Natural killer cell (primary cell): ENCODE measurements around the gene CLEC4E. TPM values are rescaled to one million over a fixed set of nuclear protein-coding genes. Genes with fewer than 3 reads are reported as not detected.

Source experiments
- ATAC-seq, 3 donors: fragments of 150-1000 bp in 2 of 3; fragments of 200-7000 bp in 1 of 3; cut with Tn5 transposase; 1 replicate in 1 of 3; 2 replicates in 2 of 3; pipeline ENCODE4 v1.10.0; 2021; ENCODE audit warnings: mild to moderate bottlenecking in 2 of 3, moderate library complexity in 2 of 3
- DNase-seq, 2 donors: peaks; one replicate each; pipeline versions ENCODE4 v3.0.0 to v3.0.0-alpha.2; 2013 to 2021; ENCODE audit warnings: mixed read lengths in 1 of 2
- H3K27ac ChIP-seq: one replicate; pipeline ENCODE4 v1.5.1; 2013; ENCODE audit warnings: mild to moderate bottlenecking, low read length
- H3K27me3 ChIP-seq: one replicate; pipeline ENCODE4 v1.6.1; 2013; ENCODE audit warnings: low read length; ENCODE audit not compliant: control insufficient read depth, insufficient read depth
- H3K36me3 ChIP-seq: one replicate; pipeline ENCODE4 v1.6.1; 2013; ENCODE audit warnings: low read length; ENCODE audit not compliant: control insufficient read depth, insufficient read depth
- H3K4me1 ChIP-seq: one replicate; pipeline ENCODE4 v1.6.1; 2013; ENCODE audit warnings: low read length; ENCODE audit not compliant: control insufficient read depth, insufficient read depth
- H3K4me3 ChIP-seq: one replicate; pipeline ENCODE4 v1.5.1; 2013; ENCODE audit warnings: low read length
- H3K9me3 ChIP-seq: one replicate; pipeline ENCODE4 v1.6.1; 2013; ENCODE audit warnings: low read length; ENCODE audit not compliant: control insufficient read depth, insufficient read depth
- H3K27ac Mint-ChIP-seq, 2 donors: one replicate each; pipeline ENCODE4 v1.8.0; 2022; ENCODE audit warnings: mild to moderate bottlenecking in 2 of 2, mixed read lengths in 2 of 2, moderate library complexity in 1 of 2
- H3K27me3 Mint-ChIP-seq, 2 donors: one replicate each; pipeline ENCODE4 v1.8.0; 2022; ENCODE audit warnings: low read depth in 2 of 2, mixed read lengths in 2 of 2
- H3K36me3 Mint-ChIP-seq: one replicate; pipeline ENCODE4 v1.8.0; 2022; ENCODE audit warnings: mixed read lengths
- H3K4me1 Mint-ChIP-seq, 2 donors: one replicate each; pipeline ENCODE4 v1.8.0; 2022; ENCODE audit warnings: mixed read lengths in 2 of 2
- H3K4me3 Mint-ChIP-seq: one replicate; pipeline ENCODE4 v1.8.0; 2022; ENCODE audit warnings: mild to moderate bottlenecking, moderate library complexity, mixed read lengths
- H3K9me3 Mint-ChIP-seq, 2 donors: one replicate each; pipeline ENCODE4 v1.8.0; 2022; ENCODE audit warnings: mixed read lengths in 2 of 2
- CTCF ChIP-seq: fragments of 200-600 bp; IDR thresholded peaks from one replicate; pipeline ENCODE4 v1.8.0; 2022; ENCODE audit warnings: antibody characterized with exemption
- WGBS: methylation state at CpG from one replicate; pipeline ENCODE4 v1.1.7; 2013; ENCODE audit warnings: missing lambda C conversion rate; ENCODE audit not compliant: insufficient coverage; 5-methylcytosine and 5-hydroxymethylcytosine counted together
- intact Hi-C: fragments of 100-400 bp; cut with micrococcal nuclease; formaldehyde crosslinking; loops from one replicate; pipeline ENCODE4 v1.14.2; 2022
- total RNA-seq, 4 donors: library from RNA; stranded (reverse); fragments of 120-200 nt in 1 of 4; gene quantifications; one replicate each; pipeline versions ENCODE4 v1.2.3 to v1.2.4, GENCODE V29; 2013 to 2022

The CLEC4E gene
- total RNA-seq, 3 donors from 2014 or later (not counting 1 experiment from before 2014, with no cell fraction given) = 3.3 to 9.1 TPM; not detected in 1

GRCh38 chr12:8491646-8492530, 48.8 kb downstream of the CLEC4E start:
- H3K27me3 ChIP-seq = peaks cover 2% of the 10 kb centered on the region
- no peaks in the 10 kb centered on the region for H3K36me3 Mint-ChIP-seq
- no peak for TF ChIP-seq CTCF
- no peaks in the 10 kb centered on the region for H3K9me3 ChIP-seq
- 54% methylated on average over 3 of the region's 5 CpGs for WGBS
- no peak overlapping the region for H3K27ac Mint-ChIP-seq
- no peaks in the 10 kb centered on the region for H3K36me3 ChIP-seq
- peaks cover 9 to 25% of the 10 kb centered on the region in 2 donors for H3K27me3 Mint-ChIP-seq
- ATAC-seq = no peak
- intact Hi-C loops = no loop called here
- DNase-seq = no peak
- H3K4me1 Mint-ChIP-seq = peaks cover 9 to 13% of the 10 kb centered on the region in 2 donors
- H3K4me3 ChIP-seq = no peak overlapping the region
- no peaks in the 10 kb centered on the region for H3K9me3 Mint-ChIP-seq
- no peak overlapping the region for H3K4me3 Mint-ChIP-seq
- peaks cover 3% of the 10 kb centered on the region for H3K4me1 ChIP-seq
- H3K27ac ChIP-seq = no peak overlapping the region

Other genes starting within 250 kb of the CLEC4E start
- gene CLEC6A, start 84.9 kb downstream of the CLEC4E start, total RNA-seq = not detected
- 1 to 10 TPM in 1 of 3 donors, under 1 TPM in 1, not detected in 1; 0.50 to 1.7 TPM for gene CLEC4D, start 27.4 kb downstream of the CLEC4E start, total RNA-seq
- not detected for gene AICDA, start 72.0 kb upstream of the CLEC4E start, total RNA-seq
- not detected for gene MFAP5, start 121.9 kb upstream of the CLEC4E start, total RNA-seq
- gene RIMKLB, start 157.1 kb upstream of the CLEC4E start, total RNA-seq = 10 to 100 TPM; 13.7 to 16.3 (median 15.4) TPM